SH-SY5Y (cell line): Measurements from ENCODE around the gene CDC37.

ENCODE experiments used
- GATA2 ChIP-seq: IDR thresholded peaks from 2 replicates; pipeline ENCODE4 v1.6.1; 2011; ENCODE audit warnings: mild to moderate bottlenecking, low read depth, low read length
- GATA3 ChIP-seq: IDR thresholded peaks from 2 replicates; pipeline ENCODE4 v1.6.1; 2011; ENCODE audit warnings: low read depth, mild to moderate bottlenecking, low read length, moderate library complexity

DNA sequence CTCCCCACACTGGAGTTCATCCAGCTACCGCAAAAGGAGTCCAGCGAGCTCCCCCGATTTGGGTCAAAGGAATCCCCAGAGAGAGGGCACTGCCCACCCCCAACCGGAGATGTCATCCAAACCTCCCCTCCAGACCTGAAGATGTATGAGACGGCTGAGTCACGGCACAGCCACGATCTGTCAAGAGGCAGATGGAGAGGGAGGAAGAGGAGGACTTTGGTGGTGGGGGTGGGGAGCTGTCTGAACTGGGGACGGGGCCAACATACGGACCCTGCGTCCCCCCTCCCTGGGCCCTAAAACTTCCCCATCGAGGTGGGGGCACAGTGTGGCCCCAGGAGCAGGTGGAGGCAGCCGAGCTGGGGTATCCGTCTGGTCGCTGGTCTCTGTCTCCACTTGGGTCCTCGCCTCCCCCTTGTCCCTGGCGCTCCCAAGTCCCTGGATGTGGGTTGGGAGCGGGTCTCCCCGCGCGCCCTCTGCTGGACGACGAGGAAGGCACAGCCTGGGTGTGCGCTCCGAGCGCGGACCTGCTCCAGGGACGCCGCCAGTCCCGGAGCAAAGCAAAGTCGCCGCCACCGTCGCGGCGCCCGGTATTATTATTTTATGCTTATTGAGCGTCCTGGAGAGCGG lies 20.8 kb upstream of the CDC37 start:
- TF ChIP-seq GATA2: no peak
- no peak for TF ChIP-seq GATA3
